Measurements from ENCODE around the gene SUSD5.

The SUSD5 gene

DNA sequence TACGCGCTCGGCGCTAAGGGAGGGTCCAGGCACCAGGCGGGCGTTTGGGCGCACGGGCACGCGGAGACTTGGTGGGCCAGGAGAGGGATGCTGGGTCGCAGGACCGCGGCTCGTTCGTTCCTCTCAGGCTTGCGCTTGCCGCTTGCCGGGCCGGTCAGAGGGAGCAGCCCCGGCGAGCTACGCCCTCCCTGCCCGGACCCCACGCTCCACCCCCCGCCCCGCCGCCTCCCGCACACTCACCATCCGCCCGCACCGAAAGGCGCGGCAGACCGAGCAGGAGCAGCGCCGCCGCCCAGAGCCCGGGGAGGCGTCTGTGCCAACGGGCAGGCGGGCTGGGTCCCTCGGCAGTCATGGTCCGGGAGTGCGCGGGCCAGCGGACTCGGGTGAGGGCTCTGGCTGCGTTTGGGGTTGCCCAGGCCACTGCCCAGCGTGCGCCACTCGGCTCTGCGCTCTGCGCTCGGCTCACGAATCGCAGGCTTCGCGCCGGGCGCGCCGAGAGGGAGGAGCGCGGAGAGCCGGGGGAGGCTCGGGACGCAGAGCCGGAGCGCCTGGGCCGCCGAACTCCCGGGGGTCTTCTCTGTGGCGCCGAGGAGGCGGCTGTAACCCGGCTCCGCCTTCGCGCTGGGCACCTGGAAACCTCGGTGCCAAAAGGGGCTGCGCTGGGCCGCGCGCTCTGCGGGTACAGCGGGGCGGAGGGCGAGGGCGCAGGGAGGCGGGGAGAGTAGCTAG, at the start of gene SUSD5:
SUSD5 (minus strand) TSS at position 365 of the 729 bp plus-strand sequence; CDS start at position 352, 13 bp downstream.
- peak; percentile 40 for DNase-seq (ENCODE audit: low read depth)

GRCh38 chr3:33260104-33260503, 41.5 kb upstream of the SUSD5 start:
- DNase-seq (ENCODE audit: low read depth) = no peak

DNA sequence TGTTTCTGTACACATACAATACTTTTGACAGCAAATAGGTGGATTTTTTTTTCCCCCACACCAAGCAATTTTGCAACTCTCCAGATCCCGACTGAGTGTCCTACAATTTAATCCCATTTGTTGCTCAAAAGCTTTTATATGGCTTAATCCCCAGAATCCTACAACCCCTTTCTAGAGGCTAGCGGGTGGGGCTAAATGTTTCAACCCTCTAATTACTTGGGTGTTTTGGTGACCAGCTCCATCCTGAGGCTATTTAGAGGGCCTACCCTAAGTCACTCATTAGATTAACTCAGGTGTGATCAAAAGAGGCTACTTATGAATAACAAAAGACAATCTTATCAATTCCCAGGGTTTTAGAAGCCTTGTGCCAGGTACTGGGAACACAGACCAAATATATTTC, 37.6 kb upstream of the SUSD5 start:
- DNase-seq (ENCODE audit: low read depth) = no peak

DNA sequence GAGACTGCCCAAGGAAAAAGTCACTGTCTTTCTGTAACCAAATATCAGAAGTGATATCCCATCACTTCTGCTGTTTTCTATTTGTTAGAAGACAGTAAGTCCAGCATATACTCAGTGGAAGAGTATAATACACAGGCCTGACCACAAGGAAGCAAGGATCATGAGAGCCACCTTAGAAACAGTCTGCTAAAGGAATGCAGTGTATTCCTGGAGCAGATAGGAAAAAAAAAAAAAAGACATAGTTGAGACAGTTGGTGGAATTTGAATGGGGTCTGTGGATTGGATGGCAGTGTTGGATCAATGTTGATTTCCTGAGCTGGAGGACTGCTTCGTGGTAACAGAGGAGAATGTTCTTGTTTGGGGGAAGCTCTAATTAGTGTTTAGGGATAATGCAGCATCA, 32.1 kb upstream of the SUSD5 start:
- DNase-seq (ENCODE audit: low read depth) = no peak

DNA sequence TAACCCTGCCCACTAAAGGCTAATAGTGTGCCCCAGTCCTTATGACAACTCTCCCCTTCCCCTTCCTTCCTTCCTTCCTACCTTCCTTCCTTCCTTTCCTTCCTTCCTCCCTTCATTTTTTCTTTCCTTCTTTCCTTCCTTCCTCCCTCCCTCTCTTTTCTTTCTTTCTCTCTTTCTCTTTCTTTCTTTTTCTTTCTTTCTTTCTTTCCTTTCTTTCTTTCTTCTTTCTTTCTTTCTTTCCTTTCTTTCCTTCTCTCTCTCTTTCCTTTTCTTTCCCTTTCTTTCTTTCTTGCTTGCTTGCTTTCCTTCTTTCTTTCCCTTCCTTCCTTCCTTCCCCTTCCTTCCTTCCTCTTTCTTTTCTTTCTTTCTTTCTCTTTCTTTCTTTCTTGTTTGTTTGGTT, 28.2 kb upstream of the SUSD5 start:
- no peak for DNase-seq (ENCODE audit: low read depth)

DNA sequence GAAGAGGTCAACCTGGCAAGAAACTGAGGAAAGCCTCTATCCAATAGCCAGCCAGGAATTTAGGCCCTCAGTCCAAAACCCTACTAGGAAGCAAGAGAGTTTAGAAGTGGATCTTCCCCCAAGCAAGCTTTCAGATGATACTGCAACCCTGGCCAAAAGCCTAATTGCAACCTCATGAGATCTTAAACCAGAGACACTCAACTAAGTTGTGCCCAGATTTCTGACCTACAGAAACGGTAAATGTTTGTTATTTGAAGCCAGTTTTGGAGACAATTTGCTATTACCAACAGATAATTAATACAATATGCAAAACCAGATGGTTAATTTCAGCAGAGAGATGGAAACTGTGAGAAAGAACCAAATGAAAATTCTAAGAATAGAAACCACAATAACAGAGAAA, 21.7 kb upstream of the SUSD5 start:
- DNase-seq (ENCODE audit: low read depth) = no peak

GRCh38 chr3:33238923-33239322, 20.3 kb upstream of the SUSD5 start:
- no peak for DNase-seq (ENCODE audit: low read depth)

DNA sequence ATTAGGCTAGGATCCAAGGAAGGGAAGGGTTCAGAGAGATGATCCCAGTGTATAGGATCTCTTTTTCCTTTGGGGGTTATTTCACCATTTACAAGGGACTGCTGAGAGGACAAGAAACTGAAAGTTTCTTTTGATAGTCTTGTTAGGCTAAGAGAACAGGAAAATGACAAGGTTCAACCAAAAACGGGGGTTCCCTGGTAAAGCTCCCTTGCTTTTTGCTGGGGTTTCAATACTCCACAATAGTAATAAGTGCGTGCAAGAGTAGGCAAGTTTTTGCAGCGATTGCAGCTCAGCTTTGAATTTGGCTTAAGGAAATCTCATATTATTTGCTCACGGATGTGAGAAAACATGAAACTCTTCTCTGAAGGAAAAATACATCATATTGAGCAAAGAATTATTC, 18.8 kb upstream of the SUSD5 start:
- no peak for DNase-seq (ENCODE audit: low read depth)

DNA sequence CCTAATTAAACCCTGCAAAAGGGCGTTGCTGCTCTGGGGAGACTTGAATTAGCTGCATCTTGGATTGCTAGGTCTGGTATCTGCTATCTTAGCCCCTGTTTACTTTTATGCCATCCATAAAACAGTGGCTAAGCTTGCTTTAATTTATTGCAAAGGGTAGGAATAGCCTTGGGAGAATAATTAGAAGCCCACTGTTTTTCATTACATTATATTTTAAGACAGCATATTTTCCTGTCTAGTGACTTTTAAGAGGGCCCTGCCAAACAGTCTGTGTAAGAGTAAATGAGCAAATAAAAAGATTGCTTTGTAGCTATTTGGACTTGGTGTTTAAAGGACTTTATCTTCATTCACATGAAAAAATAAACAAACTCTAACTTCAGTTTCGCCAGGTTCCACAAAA, 17.4 kb upstream of the SUSD5 start:
- no peak for DNase-seq (ENCODE audit: low read depth)

DNA sequence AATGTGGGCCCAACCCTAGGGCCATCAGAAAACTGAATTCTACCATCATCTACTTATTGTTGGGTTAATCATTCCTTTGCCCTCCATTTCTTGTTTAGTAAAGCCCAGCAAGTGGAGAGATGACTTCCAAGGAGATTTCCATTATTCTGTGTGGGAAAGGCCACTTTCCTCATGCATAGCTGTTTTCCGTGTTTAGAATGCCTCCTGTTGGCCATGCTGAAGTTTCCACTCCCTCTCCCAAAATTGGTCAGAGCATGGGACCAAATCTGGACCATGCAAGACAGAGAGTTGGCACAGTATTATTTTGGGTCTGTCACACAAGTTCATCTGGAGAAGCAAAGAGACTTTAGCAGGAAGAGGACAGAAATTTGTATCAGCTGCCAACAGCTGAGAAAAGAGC, 15.3 kb upstream of the SUSD5 start:
- DNase-seq (ENCODE audit: low read depth) = no peak

- DNase-seq (ENCODE audit: low read depth) = no peak
These were observed 13.3 kb upstream of the SUSD5 start for GRCh38 chr3:33231756-33232465.

DNA sequence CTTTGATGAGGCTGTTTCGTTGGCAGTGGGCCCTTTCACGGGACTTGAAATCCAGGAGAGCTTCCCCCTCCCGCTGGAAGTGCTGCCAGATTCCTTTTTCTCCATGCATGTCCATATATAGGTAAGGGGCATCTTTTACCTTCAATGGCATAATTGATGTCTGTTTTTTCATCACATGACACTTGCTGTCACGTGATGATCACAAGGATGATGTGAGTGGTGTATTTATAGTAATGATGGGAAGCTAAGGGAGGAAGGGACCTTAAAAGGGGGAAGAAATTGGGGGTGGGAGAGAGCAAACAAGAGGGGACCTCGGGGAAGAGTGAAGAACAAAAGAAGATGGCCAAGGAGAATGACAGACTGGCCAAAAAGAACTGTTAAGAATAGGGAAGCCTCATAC, 11.3 kb upstream of the SUSD5 start:
- DNase-seq (ENCODE audit: low read depth) = no peak

DNA sequence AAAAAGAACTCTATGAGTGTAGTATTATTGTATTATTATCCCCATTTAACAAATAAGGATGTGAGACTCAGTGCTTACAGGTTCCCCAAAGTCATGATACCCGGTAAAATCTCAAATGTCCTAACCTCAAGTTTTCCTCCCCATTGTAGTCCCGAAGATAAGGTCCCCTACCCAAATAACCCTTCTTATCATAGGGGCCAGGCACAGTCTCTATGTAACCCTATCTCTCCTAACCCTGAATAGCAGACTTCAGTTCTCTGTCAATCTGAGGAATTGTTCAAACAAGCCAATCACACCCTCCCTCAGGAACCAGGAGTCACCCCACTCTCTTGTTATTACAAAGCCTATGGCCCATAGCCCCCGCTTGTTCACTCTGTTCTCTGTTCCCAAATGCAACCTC, 10.5 kb upstream of the SUSD5 start:
- DNase-seq (ENCODE audit: low read depth) = no peak

DNA sequence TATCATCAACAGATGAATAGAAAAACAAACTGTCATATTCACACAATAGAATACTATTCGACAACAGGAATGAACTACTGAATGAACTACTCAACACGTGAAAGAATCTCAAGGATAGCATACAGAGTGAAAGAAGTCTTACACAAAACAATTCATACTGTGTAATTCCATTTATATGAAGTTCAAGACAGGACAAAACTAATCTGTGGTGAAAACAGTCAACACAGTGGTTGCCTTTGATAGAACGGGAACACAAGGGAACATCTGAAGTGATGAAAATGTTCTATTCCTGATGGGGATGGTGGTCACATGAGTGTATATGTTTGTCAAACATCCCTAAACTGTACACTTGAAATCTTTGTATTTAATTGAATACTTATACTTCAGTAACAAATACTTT, 2.6 kb upstream of the SUSD5 start:
- no peak for DNase-seq (ENCODE audit: low read depth)

- no peak for DNase-seq (ENCODE audit: low read depth)
These were observed 521 bp upstream of the SUSD5 start for GRCh38 chr3:33219175-33219487.

GRCh38 chr3:33217866-33218445, 654 bp downstream of the SUSD5 start:
- no peak for DNase-seq (ENCODE audit: low read depth)

DNA sequence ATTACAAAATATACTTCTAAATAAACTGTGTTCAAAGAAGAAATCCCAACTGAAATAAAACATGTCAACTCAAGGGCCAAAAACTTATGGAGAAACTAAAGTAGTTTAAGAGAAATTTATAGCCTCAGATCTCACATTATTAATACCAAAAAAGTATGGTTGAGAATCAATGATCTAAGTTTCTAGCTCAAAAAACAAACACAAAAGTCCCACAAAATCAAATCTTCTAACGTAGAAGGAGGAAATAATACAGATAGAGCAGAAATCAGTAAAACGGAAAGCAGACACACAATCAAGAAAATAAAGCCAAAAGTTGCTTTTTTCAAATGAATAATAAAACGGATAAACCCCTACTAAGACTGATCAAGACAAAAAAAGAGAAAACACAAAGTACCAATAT, 2.9 kb downstream of the SUSD5 start:
- no peak for DNase-seq (ENCODE audit: low read depth)

DNA sequence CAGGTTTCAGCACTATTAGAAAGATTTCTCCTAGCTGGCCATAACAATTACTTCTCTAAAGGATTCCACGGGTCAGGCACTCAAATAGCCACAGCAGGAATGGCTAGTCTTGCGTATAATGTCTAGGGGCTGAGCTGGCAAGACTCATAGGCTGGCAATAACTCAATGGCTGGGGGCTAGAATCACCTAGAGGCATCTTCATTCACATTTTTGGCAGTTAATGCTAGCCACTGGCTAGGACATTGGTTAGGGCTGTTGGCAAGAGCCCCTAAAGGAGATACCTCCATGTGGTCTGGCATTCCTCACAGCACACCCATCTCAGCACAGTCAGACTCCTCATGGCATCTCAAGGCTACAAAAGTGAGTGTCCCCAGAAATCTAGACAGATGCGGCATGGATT, 6.2 kb downstream of the SUSD5 start:
- no peak for DNase-seq (ENCODE audit: low read depth)

GRCh38 chr3:33211444-33211843, 7.2 kb downstream of the SUSD5 start:
- DNase-seq (ENCODE audit: low read depth) = peak; percentile 86

GRCh38 chr3:33209357-33209756, 9.3 kb downstream of the SUSD5 start:
- no peak for DNase-seq (ENCODE audit: low read depth)

DNA sequence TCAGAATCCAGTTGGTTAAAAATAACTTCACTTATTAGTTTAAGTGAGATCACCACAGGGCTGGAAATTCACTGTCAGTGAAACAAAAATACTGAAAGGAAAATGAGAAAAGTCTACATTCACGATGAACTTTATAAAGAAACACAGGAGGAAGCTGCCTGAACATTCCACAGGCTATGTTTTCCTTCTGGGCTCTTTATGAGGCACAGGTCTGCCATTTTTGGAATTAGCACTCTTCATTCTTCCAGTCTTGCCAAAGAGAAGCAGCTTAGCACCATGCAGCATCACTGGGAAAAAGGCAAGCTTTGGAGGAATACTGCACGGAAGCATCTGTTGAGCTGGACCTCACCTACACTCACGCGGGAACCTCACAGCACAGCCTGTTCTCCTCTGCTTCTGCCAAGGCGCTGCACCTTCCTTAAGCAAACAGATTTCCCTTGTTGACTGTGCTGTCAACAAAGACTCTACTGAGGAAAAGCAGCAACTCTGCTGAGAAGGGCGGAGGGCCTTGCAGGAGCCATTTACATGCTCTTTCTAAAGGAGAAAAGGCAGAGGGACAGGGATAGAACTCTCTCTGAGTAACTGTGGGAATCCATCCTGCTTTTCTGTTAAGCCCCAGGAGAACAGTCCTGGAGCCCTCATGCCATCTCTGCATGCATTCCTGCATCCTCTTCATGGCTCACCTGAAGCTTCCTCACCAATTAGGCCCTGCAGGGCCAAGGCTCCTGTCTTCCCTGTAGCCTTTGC, 15.7 kb downstream of the SUSD5 start:
- no peak for DNase-seq (ENCODE audit: low read depth)

DNA sequence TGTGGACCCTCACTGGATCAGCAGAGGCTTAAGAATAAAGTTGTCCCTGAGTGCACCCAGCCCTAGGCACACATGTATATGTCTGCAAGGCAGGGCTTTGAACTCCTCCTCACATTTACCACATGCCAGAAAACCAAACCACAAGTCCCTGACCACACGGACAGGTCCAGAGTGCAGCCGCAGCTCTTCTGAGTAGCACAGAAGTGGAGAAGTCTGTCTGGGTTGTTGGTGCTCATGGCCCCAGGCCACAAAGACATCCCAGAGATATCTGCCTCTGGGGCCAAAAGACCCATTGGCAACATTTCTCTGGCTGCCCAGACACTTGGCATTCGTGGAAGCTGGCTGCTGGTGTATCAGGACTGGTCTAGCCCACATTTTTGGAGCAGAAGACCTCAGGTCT, 17.4 kb downstream of the SUSD5 start:
- no peak for DNase-seq (ENCODE audit: low read depth)

DNA sequence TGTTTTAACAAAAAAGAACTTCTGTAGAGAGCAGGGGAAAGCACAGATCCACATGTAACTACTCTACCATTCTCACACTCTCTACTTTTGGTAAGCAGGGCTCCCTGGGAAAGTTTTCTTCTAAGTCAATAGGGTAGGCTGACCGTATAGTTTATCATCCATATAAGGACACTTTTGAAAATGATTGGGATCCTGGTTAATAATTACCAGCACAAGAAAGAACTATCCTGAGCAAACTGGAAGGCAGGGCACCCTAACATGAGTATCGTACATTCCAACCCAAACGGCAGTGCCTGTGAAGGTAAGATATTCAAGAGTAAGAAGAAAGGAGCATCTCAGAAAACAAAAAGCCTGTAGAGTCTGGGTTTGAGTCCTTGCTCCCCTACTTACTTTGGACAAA, 22.1 kb downstream of the SUSD5 start:
- no peak for DNase-seq (ENCODE audit: low read depth)
